ENCODE results near the gene NECTIN2. TPM values are rescaled to one million over a fixed set of nuclear protein-coding genes. Genes with fewer than 3 reads are reported as not detected.

Gene NECTIN2
- total RNA-seq, 1 experiment from 2014 or later = 96.3 TPM

- Histone ChIP-seq H3K4me3 (replicated peaks in 1 of 2; ENCODE audit: low read depth in 1 of 2, low read length in 2 of 2) (no peak overlapping the region), H4K20me1 (ENCODE audit: insufficient read depth) (no peaks in the 10 kb centered on the region), H3K9ac (ENCODE audit: low read length) (no peak overlapping the region), H3K36me3 (ENCODE audit: control insufficient read depth in 1 of 2, insufficient read depth in 2 of 2, low read length in 2 of 2) (peaks cover 9 to 10% of the 10 kb centered on the region in 2 experiments; a peak in 3 of 4 replicates), H2AFZ (ENCODE audit: low read depth, low read length, poor library complexity, severe bottlenecking) (no peak overlapping the region), H3K27me3 (ENCODE audit: insufficient read depth, low read length) (no peaks in the 10 kb centered on the region), H3K4me2 (ENCODE audit: low read length) (no peak overlapping the region), H3K4me1 (ENCODE audit: control insufficient read depth in 1 of 2, insufficient read depth in 2 of 2, low read length in 2 of 2) (peaks cover 6 to 10% of the 10 kb centered on the region in 2 experiments), H3K27ac (ENCODE audit: low read depth, low read length) (no peak overlapping the region), H3K9me3 (ENCODE audit: control insufficient read depth in 1 of 2, insufficient read depth in 1 of 2, low read depth in 1 of 2, low read length in 2 of 2) (no peaks in the 10 kb centered on the region), H3K79me2 (ENCODE audit: insufficient read depth, low read length) (no peaks in the 10 kb centered on the region; the same call in 1 of the 2 replicates), H3K9me2 (ENCODE audit: insufficient read depth) (no peaks in the 10 kb centered on the region)
- TF ChIP-seq EGR1 (IDR thresholded peaks at IDR 0.05; ENCODE audit: low read depth) (no peak), RAD21 (IDR thresholded peaks at IDR 0.05; ENCODE audit: low read depth) (no peak), YY1 (IDR thresholded peaks at IDR 0.05; ENCODE audit: extremely low read depth, insufficient replicate concordance, low read depth, low read length) (no peak), CTCF (IDR thresholded peaks at IDR 0.05 in 2 of 3, conservative IDR thresholded peaks at IDR 0.05 in 1 of 3; ENCODE audit: borderline replicate concordance in 1 of 3, insufficient read depth in 1 of 3, low read depth in 2 of 3, low read length in 2 of 3) (no peak), TCF7L2 (IDR thresholded peaks at IDR 0.05; ENCODE audit: borderline replicate concordance, extremely low read depth, insufficient read depth, insufficient read length) (no peak), MAX (IDR thresholded peaks at IDR 0.05) (no peak), REST (IDR thresholded peaks at IDR 0.05; ENCODE audit: low read depth) (no peak), POLR2AphosphoS5 (IDR thresholded peaks at IDR 0.05; ENCODE audit: low read depth, low read length) (no peak), EZH2phosphoT487 (IDR thresholded peaks at IDR 0.05; ENCODE audit: borderline replicate concordance) (no peak), FOSL1 (IDR thresholded peaks at IDR 0.05; ENCODE audit: low read depth) (no peak)
- no peak for ATAC-seq
- ChIA-PET RAD21 (ENCODE audit: low non-redundant PET in 1 of 2, low total read pairs in 2 of 2, uncharacterized antibody in 2 of 2, unreplicated experiment in 2 of 2) (no interaction called here), CTCF (no interaction called here), POLR2A (no interaction called here)
- DNase-seq (ENCODE audit: low read depth, low spot score) = no peak
- no TSS peak for BruUV-seq (replicated peaks)
- intact Hi-C loops (cut with micrococcal nuclease) = no loop called here
These were observed 31.6 kb upstream of the NECTIN2 start for GRCh38 chr19:44814517-44814916.
